Activated CD8-positive, alpha-beta T cell treated with anti-CD3 and anti-CD28 coated beads, Interleukin-2, amount 10 ng/mL, durations not matched to agents 7 days and 5 days (primary cell): ENCODE data around the gene APH1B. TPM values are rescaled to one million over a fixed set of nuclear protein-coding genes. Genes with fewer than 3 reads are reported as not detected.

Experiments used
- ATAC-seq: fragments of 150-1000 bp; cut with Tn5 transposase; one replicate; pipeline ENCODE4 v1.10.0; 2021; ENCODE audit warnings: moderate library complexity
- CTCF ChIA-PET: fragments of 350-600 bp; sonication (Branson Sonifier 250); formaldehyde crosslinking; loops from one replicate; lab custom pipeline; 2021; ENCODE audit warnings: antibody characterized with exemption; lab: Charles Lee
- POLR2A ChIA-PET: fragments of 350-600 bp; sonication (Branson Sonifier 250); formaldehyde crosslinking; loops from one replicate; lab custom pipeline; 2021; ENCODE audit warnings: antibody characterized with exemption; lab: Charles Lee
- DNase-seq: peaks from one replicate; pipeline ENCODE4 v3.0.0-alpha.2; 2020
- H3K27ac Mint-ChIP-seq: one replicate; pipeline ENCODE4 v1.8.0; 2021; ENCODE audit warnings: mild to moderate bottlenecking, mixed read lengths
- H3K27me3 Mint-ChIP-seq: one replicate; pipeline ENCODE4 v1.8.0; 2021; ENCODE audit warnings: low read depth, mixed read lengths
- H3K36me3 Mint-ChIP-seq: one replicate; pipeline ENCODE4 v1.8.0; 2021; ENCODE audit warnings: low read depth, mixed read lengths
- H3K4me1 Mint-ChIP-seq: one replicate; pipeline ENCODE4 v1.8.0; 2021; ENCODE audit warnings: low read depth, mixed read lengths
- H3K4me3 Mint-ChIP-seq: one replicate; pipeline ENCODE4 v1.8.0; 2021; ENCODE audit warnings: mild to moderate bottlenecking, mixed read lengths
- H3K9me3 Mint-ChIP-seq: one replicate; pipeline ENCODE4 v1.8.0; 2022; ENCODE audit warnings: mixed read lengths; ENCODE audit not compliant: insufficient read depth
- total RNA-seq, 2 experiments: library from RNA; stranded (reverse); gene quantifications; one replicate each; pipeline ENCODE4 v1.2.3, GENCODE V29; 2021

APH1B gene
- total RNA-seq, 2 experiments from 2014 or later = 9.1 to 10.1 TPM

DNA sequence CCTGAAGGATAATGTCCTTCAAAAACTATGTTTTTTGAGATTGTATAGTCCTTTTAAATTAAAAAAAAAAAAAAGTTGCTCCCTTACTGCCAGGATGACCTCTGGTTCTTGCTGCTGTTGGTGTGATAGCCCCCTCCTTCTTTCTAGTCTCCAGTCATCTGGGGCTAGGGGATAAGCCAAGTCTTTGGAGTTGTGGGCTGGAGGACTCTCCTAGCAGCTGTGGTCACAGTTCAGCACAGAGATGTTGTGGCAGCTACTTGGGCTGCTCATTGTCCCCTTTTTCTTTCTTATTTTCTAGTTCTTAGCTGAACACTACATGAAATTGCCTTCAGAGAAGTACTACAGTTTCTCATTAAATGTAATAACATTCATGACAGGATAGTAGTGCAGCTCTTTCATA lies 39.2 kb upstream of the APH1B start:
- POLR2A ChIA-PET = interaction anchor here (0.6 to 1.4 kb wide), 3 partner anchors 34 to 81 kb away, joined by 3 to 5 read pairs (median 5); no protein-coding TSS in a partner anchor
- DNase-seq (no peak), ATAC-seq (no peak)
- H3K4me1 Mint-ChIP-seq = peaks cover 60% of the 10 kb centered on the region
- CTCF ChIA-PET = interaction anchor here (0.6 to 1.7 kb wide), 5 partner anchors 11 to 190 kb away, joined by 3 to 4 read pairs (median 3); no protein-coding TSS in a partner anchor
- H3K9me3 Mint-ChIP-seq = no peaks in the 10 kb centered on the region
- H3K27me3 Mint-ChIP-seq = no peaks in the 10 kb centered on the region
- H3K36me3 Mint-ChIP-seq = peaks cover 44% of the 10 kb centered on the region
- no peak overlapping the region for H3K27ac Mint-ChIP-seq
- no peak overlapping the region for H3K4me3 Mint-ChIP-seq

DNA sequence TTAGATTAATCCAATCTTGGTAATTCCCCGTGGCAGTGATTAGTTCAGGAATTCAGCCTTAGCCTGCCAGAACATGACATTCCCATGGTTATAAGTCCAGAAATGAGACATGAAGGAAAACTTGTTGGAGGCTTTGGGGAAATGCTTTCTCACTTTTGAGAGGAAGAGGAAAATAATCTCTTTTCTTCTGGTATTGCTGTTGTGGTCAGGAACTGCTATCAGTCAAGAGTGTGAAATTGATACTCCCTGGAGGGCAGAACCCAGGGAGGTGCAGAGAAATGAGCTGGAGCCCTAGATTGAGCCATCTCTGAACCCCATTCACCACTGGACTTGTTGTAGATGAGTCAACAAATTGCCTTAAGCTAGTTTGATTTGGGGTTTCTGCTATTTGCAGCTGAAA lies 38.6 kb upstream of the APH1B start:
- DNase-seq (peak; percentile 31), ATAC-seq (peak; percentile 65)
- ChIA-PET POLR2A (interaction anchor here (1.4 kb wide), 2 partner anchors 35 to 45 kb away, joined by 5 read pairs; no protein-coding TSS in a partner anchor), CTCF (interaction anchor here (0.6 to 1.7 kb wide), 6 partner anchors 12 to 73 kb away, joined by 3 to 6 read pairs (median 4); no protein-coding TSS in a partner anchor)
- no peaks in the 10 kb centered on the region for H3K27me3 Mint-ChIP-seq
- no peak overlapping the region for H3K27ac Mint-ChIP-seq
- H3K36me3 Mint-ChIP-seq = peaks cover 46% of the 10 kb centered on the region
- H3K4me3 Mint-ChIP-seq = no peak overlapping the region
- peaks cover 60% of the 10 kb centered on the region for H3K4me1 Mint-ChIP-seq
- H3K9me3 Mint-ChIP-seq = no peaks in the 10 kb centered on the region

DNA sequence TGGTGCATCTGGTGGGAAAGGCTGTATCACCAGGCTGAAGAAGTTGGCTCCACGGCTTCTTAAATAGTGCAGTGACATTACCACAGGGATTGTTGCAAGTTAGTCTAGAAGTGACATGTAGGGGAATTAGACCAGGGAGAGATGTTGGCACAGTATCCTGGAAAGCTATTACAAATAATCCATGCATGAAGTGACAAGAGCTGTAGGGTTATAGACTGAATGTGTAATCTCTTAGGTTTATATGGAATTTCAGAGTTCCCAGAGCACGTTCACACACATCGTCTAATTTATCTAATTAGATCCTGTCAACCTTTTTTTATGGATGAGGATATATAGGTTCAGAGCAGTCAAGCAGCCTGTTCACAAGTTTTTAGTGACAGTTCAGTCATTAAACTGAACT lies 37.3 kb upstream of the APH1B start:
- POLR2A ChIA-PET = no interaction called here
- peak overlapping the region; percentile 37 for H3K27ac Mint-ChIP-seq

DNA sequence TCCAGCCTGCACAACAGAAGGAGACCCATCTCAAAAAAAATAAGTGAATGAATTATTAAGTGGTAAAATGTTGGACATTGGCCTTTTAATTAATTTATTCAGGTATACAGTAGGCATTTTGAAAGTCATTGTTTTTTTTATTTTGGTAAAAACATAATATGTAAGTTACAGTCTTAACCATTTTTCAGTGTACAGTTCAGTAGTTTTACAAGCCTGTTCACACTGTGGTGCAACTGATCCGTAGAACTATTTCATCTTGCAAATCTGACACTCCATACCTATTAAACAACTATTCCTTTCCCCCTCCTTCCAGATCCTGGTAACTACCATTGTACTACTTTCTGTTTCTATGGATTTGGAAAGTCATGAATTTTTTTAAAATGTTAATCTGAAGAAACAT lies 36.1 kb upstream of the APH1B start:
- CTCF ChIA-PET = no interaction called here
- Mint-ChIP-seq H3K27ac (no peak overlapping the region), H3K4me3 (no peak overlapping the region), H3K9me3 (no peaks in the 10 kb centered on the region), H3K4me1 (peaks cover 61% of the 10 kb centered on the region), H3K36me3 (peaks cover 52% of the 10 kb centered on the region), H3K27me3 (no peaks in the 10 kb centered on the region)
- DNase-seq = no peak
- ATAC-seq = no peak
- POLR2A ChIA-PET = no interaction called here

More for the DNA sequence above, 37.3 kb upstream of the APH1B start:
- Mint-ChIP-seq H3K4me3 (no peak overlapping the region), H3K4me1 (peaks cover 60% of the 10 kb centered on the region), H3K9me3 (no peaks in the 10 kb centered on the region), H3K36me3 (peaks cover 46% of the 10 kb centered on the region), H3K27me3 (no peaks in the 10 kb centered on the region)
- DNase-seq (no peak), ATAC-seq (no peak)
- CTCF ChIA-PET = interaction anchor here (0.9 to 1.1 kb wide), 2 partner anchors 15 to 48 kb away, joined by 3 read pairs; no protein-coding TSS in a partner anchor

DNA sequence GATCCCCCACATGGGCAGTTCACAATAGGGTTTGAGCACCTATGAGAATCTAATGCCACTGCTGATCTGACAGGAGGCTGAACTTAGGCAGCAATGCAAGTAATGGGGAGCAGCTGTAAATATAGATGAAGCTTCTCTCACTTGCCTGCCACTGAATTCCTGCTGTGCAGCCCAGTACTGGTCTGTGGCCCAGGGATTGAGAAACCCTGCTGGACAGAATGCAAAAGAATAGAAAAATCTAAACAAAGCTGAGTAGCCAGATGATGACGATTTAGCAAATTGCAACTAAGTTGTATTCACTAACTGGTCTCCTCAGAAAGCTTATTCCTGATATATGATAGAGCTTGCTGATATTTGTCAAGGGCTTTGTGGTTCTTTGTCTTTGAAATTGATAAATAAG lies 34.3 kb upstream of the APH1B start:
- ATAC-seq = no peak
- ChIA-PET CTCF (interaction anchor here (1.0 to 3.2 kb wide), 5 partner anchors 11 to 195 kb away, joined by 3 to 14 read pairs (median 9); no protein-coding TSS in a partner anchor), POLR2A (interaction anchor here (1.1 kb wide), 1 partner anchor 14 kb away, joined by 4 read pairs; no protein-coding TSS in a partner anchor)
- peaks cover 52% of the 10 kb centered on the region for H3K4me1 Mint-ChIP-seq
- no peak for DNase-seq
- H3K9me3 Mint-ChIP-seq = no peaks in the 10 kb centered on the region
- H3K4me3 Mint-ChIP-seq = no peak overlapping the region
- peaks cover 57% of the 10 kb centered on the region for H3K36me3 Mint-ChIP-seq
- no peaks in the 10 kb centered on the region for H3K27me3 Mint-ChIP-seq
- no peak overlapping the region for H3K27ac Mint-ChIP-seq

DNA sequence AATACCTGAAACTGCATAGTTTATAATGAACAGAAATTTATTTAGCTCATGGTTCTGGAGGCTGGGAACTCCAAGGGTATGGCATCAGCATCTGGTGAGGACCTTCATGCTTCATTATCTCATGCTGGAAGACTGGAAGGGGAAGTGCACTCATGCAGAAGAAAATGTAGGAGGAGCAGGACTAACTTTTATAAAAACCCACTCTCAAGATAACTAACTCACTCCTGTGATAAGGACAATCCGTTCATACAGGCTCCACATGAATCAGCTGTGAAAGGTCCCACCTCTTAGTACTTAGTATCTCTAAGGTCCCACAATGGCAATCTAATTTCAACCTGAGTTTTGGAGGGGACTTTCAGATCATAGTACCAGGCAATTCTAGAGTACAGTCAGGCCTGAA lies 33.6 kb upstream of the APH1B start:
- Mint-ChIP-seq H3K9me3 (no peaks in the 10 kb centered on the region), H3K4me3 (no peak overlapping the region), H3K27ac (no peak overlapping the region), H3K4me1 (peaks cover 46% of the 10 kb centered on the region), H3K36me3 (peaks cover 60% of the 10 kb centered on the region), H3K27me3 (no peaks in the 10 kb centered on the region)
- ChIA-PET POLR2A (interaction anchor here (1.1 to 1.5 kb wide), 2 partner anchors 14 to 87 kb away, joined by 3 to 4 read pairs; no protein-coding TSS in a partner anchor), CTCF (interaction anchor here (1.0 to 3.2 kb wide), 5 partner anchors 12 to 196 kb away, joined by 3 to 14 read pairs (median 9); no protein-coding TSS in a partner anchor)
- DNase-seq (no peak), ATAC-seq (no peak)

DNA sequence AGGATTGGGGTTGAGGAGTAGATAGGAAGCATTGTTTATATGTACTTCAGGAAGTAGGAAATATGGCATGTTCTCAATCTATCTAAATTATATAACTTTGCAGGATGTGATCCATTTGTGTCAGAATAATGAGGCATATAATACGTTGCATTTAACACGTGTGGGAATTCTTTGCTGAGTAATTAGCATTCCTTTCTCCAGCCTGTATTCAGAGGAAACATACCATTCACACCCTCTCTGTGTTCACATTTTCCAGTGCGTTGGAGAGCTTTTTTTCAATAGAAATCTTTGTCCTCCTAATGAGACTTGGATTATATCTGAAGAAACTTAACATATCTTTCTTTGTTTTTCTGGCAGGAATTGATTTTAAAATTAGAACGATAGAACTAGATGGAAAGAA lies 33.0 kb upstream of the APH1B start:
- no peaks in the 10 kb centered on the region for H3K9me3 Mint-ChIP-seq
- CTCF ChIA-PET = interaction anchor here (2.4 to 3.2 kb wide), 3 partner anchors 12 to 53 kb away, joined by 9 to 14 read pairs (median 9); no protein-coding TSS in a partner anchor
- peak overlapping the region; percentile 81 for H3K27ac Mint-ChIP-seq
- ATAC-seq (no peak), DNase-seq (no peak)
- no peak overlapping the region for H3K4me3 Mint-ChIP-seq
- peaks cover 41% of the 10 kb centered on the region for H3K4me1 Mint-ChIP-seq
- POLR2A ChIA-PET = interaction anchor here (1.1 to 1.5 kb wide), 3 partner anchors 33 to 88 kb away, joined by 3 read pairs; partner anchors contain the start of genes APH1B and RAB8B
- H3K36me3 Mint-ChIP-seq = peaks cover 65% of the 10 kb centered on the region
- H3K27me3 Mint-ChIP-seq = no peaks in the 10 kb centered on the region

DNA sequence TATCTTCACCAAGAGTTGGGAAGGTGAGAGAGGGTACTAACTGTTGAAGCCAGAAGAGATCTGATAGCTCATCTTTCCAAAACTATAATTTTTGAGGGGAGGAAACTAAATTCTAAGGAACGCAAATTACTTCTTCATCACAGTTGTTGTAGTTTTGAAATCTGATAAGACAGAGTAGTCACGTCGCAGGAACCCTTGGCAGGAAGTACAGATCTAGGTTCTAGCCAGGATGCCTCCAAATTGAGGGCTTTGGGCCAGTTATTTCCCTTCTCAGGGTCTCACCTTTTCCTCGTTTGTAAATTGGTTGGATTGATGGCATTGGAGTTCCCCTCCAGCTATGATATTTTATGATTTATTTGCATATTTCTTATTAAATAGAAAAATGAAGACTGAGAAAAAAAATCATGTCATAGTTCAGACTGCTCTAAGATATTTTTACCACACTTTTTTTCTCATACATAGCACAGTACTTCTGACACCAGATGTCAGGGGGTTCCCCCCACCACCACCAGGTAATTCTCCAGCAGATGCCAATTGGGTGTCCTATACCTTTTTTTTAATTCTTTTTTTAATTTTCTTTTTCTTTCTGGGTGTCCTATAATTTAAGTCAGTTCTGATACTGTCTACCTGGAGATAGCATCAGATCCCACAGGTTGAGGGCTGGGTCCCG lies 32.3 kb upstream of the APH1B start:
- Mint-ChIP-seq H3K4me1 (peaks cover 35% of the 10 kb centered on the region), H3K27me3 (no peaks in the 10 kb centered on the region), H3K27ac (peak overlapping the region; percentile 81), H3K4me3 (no peak overlapping the region), H3K9me3 (no peaks in the 10 kb centered on the region), H3K36me3 (peaks cover 64% of the 10 kb centered on the region)
- ChIA-PET CTCF (interaction anchor here (0.5 to 3.2 kb wide), 6 partner anchors 13 to 120 kb away, joined by 3 to 14 read pairs (median 6); no protein-coding TSS in a partner anchor), POLR2A (interaction anchor here (1.1 to 1.5 kb wide), 3 partner anchors 32 to 88 kb away, joined by 3 read pairs; partner anchors contain the start of genes APH1B and RAB8B)
- DNase-seq = peak; percentile 32
- ATAC-seq = peak; percentile 71

DNA sequence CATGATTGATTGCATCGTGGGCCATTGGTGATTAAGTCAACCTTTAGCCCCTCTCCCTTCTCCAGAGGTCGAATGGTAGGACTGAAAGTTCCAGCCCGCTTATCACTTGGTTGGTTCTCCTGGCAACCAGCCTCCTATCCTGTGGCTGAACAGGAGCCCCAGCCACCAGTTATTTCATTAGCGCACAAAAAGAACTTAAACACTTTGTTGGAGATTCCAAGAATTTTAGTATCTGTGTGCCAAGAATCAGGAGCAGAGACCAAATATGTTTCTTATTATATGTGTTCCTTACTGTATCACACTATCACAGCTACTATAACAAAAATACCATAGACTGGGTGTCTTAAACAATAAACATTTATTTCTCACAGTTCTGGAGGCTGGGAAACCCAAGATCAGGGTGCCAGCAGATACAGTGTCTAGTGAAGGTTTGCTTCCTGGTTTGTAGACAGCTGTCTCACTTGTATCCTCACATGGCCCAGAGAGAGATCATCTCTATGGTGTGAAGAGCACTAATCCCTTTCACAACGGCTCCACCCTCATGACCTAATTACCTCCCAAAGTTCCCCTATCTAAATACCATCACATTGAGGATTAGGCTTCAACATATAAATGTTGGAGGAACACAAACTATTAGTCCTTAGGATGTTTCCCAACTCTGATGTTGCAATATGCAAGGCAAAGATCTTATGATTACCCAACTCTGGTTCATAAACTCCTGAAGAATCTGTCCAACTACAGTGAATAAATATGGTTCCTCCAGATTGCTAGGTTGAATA lies 30.5 kb upstream of the APH1B start:
- ChIA-PET CTCF (interaction anchor here (0.6 to 2.5 kb wide), 5 partner anchors 13 to 81 kb away, joined by 3 to 11 read pairs (median 4); no protein-coding TSS in a partner anchor), POLR2A (interaction anchor here (1.1 kb wide), 1 partner anchor 15 kb away, joined by 3 read pairs; no protein-coding TSS in a partner anchor)
- Mint-ChIP-seq H3K9me3 (no peaks in the 10 kb centered on the region), H3K36me3 (peaks cover 73% of the 10 kb centered on the region), H3K4me1 (peaks cover 38% of the 10 kb centered on the region), H3K4me3 (no peak overlapping the region), H3K27ac (no peak overlapping the region), H3K27me3 (no peaks in the 10 kb centered on the region)
- no peak for ATAC-seq
- DNase-seq = no peak

DNA sequence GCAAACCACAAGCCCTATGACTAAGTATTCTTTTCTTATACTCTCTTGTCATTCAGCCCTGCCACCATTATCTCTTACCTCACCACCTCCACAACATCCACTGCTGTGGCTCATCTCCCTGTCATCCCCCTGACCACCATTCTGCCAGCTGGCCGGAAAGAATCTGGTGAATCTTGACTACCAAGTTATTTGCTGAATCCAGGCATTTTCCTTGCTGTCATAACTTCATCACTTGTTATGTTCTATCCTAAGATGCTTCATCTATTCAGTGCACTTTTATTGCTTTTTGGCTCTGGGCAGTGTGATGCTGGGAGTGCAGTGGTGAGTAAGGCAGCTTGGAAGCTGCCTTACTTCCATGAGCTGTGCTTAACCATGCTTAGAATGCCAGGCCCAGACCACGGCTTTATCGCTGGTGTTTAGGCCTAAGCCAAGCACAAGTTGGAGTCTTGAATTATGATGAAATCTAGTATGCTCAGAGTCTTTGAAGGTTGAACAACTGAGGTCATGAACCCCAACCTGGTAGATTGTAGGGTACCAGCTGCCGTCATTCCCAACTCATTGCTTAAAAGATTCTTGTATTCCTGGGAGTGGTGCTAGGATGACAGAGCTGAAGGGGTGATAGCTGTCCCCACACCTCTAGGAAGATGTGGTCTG lies 27.0 kb upstream of the APH1B start:
- DNase-seq (no peak), ATAC-seq (no peak)
- H3K9me3 Mint-ChIP-seq = no peaks in the 10 kb centered on the region
- ChIA-PET POLR2A (no interaction called here), CTCF (no interaction called here)
- H3K4me1 Mint-ChIP-seq = peaks cover 20% of the 10 kb centered on the region
- no peaks in the 10 kb centered on the region for H3K27me3 Mint-ChIP-seq
- H3K36me3 Mint-ChIP-seq = peaks cover 69% of the 10 kb centered on the region
- H3K27ac Mint-ChIP-seq = no peak overlapping the region
- H3K4me3 Mint-ChIP-seq = no peak overlapping the region

DNA sequence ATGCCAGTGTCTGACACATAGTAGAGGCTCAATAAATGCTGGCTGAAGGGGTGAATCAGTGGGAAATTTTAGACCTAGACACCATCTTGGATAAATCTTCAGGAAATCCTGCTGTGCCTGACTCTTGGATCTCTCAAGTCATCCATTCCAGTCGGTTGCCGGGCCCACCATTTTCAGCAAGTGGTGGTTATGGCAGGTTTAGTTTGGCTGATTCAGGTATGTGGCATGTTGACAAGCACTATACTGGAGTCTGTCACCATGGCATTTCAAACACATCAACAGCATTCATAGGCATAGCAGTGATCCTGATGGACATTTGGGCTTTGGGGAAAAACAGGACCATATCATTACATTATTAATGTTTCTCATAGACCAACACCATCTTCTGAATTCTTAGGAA lies 25.7 kb upstream of the APH1B start:
- ATAC-seq = no peak
- Mint-ChIP-seq H3K4me3 (no peak overlapping the region), H3K36me3 (peaks cover 65% of the 10 kb centered on the region), H3K9me3 (no peaks in the 10 kb centered on the region), H3K27me3 (no peaks in the 10 kb centered on the region), H3K27ac (no peak overlapping the region), H3K4me1 (peaks cover 16% of the 10 kb centered on the region)
- CTCF ChIA-PET = interaction anchor here (0.6 to 1.4 kb wide), 2 partner anchors 10 to 151 kb away, joined by 4 read pairs; no protein-coding TSS in a partner anchor
- POLR2A ChIA-PET = no interaction called here
- DNase-seq = no peak
